Fibroblast of peridontal ligament (primary cell): ENCODE measurements around the gene CTPS1.

Source experiments
- DNase-seq: peaks from one replicate; pipeline ENCODE4 v3.0.0-alpha.2; 2010; ENCODE audit errors: extremely low read depth

The CTPS1 gene

GRCh38 chr1:40998668-40999067 is 19.2 kb downstream of the CTPS1 start:
- no peak for DNase-seq

- DNase-seq, result no peak
Measured at GRCh38 chr1:41003127-41003639, 23.7 kb downstream of the CTPS1 start.

- peak; percentile 99 for DNase-seq
Measured at GRCh38 chr1:41003640-41004220, 24.2 kb downstream of the CTPS1 start.

- DNase-seq, result no peak
Measured at GRCh38 chr1:41005876-41006275, 26.4 kb downstream of the CTPS1 start.

- DNase-seq, result no peak
Measured at GRCh38 chr1:41006942-41007865, 27.7 kb downstream of the CTPS1 start.

GRCh38 chr1:41009466-41009865 is 30.0 kb downstream of the CTPS1 start:
- no peak for DNase-seq

- no peak for DNase-seq
Measured at GRCh38 chr1:41010345-41010744, 30.8 kb downstream of the CTPS1 start.

DNA sequence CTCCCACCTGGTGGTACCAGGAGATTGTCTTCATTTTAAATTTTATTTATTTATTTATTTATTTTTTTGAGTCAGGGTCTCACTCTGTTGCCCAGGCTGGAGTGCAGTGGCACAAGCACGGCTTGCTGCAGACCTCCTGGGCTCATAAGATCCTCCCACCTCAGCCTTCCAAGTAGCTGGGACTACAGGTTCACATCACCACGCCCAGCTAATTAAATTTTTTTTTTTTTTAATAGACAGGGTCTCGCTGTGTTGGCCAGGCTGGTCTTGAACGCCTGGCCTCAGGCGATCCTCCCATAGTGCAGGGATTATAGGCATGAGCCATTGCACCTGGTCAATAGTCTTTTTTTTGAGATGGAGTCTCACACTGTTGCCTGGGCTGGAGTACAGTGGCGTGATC is 33.5 kb downstream of the CTPS1 start:
- DNase-seq, result no peak

DNA sequence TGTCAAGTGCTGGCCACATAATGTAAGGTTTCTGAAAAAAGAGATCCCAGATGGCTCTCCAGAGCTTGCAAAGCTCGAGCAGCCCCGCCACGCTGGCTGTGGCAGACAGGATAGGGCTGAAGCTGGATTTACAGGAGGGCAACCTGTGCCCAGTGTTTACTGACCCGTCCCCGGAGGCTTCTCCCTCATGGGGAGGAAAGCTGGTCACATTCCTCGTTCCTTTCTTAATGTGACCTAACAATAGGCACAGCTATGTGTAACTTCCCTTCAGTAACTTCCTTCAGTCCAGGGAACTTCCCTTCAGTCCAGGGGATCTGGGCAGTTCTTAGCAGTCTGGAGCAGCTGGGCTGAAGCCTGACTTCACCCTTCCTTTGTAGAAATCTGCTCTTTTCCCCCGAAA is 34.3 kb downstream of the CTPS1 start:
- no peak for DNase-seq

DNA sequence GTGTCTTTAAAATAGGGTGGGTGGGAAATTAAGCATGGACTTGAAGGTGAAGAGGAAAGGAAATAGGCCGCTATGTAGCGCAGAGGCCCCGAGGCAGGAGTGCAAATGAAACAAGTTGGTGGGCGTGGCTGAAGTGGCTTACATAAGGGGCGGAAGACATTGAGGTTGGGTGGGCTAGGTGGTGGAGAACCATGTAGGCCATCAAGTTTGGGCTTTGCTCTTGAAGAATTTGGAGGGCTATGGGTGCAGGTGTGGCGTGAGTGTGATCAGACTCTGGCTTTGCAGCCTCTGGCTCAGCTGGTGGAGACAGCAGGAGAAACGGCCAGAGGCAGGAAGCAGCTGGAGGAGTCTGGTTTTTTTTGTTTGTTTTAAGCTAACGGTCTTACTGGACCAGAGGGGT is 35.4 kb downstream of the CTPS1 start:
- no peak for DNase-seq

GRCh38 chr1:41015281-41015896 is 35.9 kb downstream of the CTPS1 start:
- DNase-seq, result no peak

- DNase-seq, result no peak
Measured at GRCh38 chr1:41015897-41016470, 36.5 kb downstream of the CTPS1 start.

GRCh38 chr1:41017141-41018017 is 37.9 kb downstream of the CTPS1 start:
- no peak for DNase-seq

DNA sequence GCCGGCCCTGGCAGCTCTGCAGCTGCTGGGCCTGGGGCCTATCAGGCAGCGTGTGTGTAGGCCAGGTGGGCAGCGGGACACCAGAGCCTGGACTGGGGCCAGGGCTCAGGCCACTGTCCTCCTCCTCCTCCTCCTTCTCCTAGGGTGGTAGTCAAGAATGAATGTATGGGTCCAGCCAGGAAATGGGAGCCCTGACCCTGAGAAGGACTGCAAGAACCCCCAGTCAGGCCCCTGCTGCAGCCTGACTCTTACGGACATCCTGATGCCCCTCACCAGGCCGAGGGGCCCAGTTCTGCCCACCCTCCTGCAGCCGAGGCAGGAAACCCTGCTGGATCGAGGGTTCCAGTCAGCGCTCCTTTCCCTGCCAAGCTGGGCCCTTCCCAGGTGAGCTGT is 38.5 kb downstream of the CTPS1 start:
- no peak for DNase-seq

GRCh38 chr1:41019353-41019745 is 39.9 kb downstream of the CTPS1 start:
- no peak for DNase-seq

- DNase-seq, result no peak
Measured at GRCh38 chr1:41020109-41020576, 40.6 kb downstream of the CTPS1 start.

- DNase-seq, result no peak
Measured at GRCh38 chr1:41020654-41021053, 41.2 kb downstream of the CTPS1 start.

DNA sequence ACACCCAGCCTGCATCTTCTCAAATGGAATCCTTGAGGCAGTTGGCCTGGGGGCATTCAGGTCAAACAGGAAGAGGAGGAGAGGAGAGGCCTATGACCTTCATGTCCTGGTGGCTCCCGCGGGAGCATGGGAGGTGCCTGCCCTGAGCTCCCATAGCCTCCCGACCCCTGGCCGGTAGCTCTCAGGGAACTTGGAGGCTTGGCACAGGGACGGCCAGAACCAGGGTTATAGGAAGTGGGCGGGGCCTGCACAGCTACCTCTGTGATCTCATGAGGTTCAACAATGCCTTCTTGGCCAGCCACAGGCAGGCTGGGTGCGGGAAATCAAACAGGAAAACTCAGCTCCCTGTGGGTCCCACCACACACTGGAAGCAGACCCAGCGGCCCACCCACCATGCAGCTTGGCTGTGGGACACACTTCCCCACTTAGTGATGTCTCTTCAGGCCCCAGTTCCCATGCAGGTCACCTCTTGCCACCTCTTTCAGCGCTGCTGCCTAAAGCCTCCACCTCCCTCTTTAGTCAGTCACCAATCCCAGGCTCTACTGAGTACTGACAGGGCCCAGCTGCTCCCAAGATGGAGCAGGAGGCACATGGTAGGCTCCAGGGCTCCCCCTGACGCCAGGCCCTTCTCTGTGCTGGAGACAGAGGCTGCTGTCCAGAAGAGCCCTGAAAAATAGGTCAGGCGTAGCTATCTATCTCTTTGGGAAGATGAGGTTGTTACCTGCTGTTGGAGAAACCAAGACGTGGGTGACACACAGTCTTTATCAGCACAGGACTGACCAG is 42.2 kb downstream of the CTPS1 start, which contains the start of gene SLFNL1:
SLFNL1 (minus strand) TSS at position 200 of the 783 bp plus-strand sequence. CDS start 1,065 bp downstream, outside the sequence.
- DNase-seq, result no peak

- DNase-seq, result no peak
Measured at GRCh38 chr1:41022424-41022823, 42.9 kb downstream of the CTPS1 start.

GRCh38 chr1:41023279-41023990 is 43.9 kb downstream of the CTPS1 start:
- DNase-seq, result peak; percentile 25
